IPS DF 6.9 (cell line): Measurements from ENCODE around the gene ARCN1.

Source experiments
- DNase-seq: peaks from one replicate; pipeline ENCODE4 v3.0.0-alpha.2; 2013; ENCODE audit warnings: low read depth, low spot score
- H3K27ac ChIP-seq: one replicate; pipeline ENCODE4 v1.5.1; 2013; ENCODE audit warnings: low read length, control low read depth
- H3K27me3 ChIP-seq: 2 replicates; pipeline ENCODE4 v1.6.1; 2013; ENCODE audit warnings: mild to moderate bottlenecking, low read length; ENCODE audit not compliant: control insufficient read depth, insufficient read depth
- H3K36me3 ChIP-seq: 2 replicates; pipeline ENCODE4 v1.6.1; 2013; ENCODE audit warnings: low read length; ENCODE audit not compliant: control insufficient read depth, insufficient read depth
- H3K4me1 ChIP-seq: 2 replicates; pipeline ENCODE4 v1.6.1; 2013; ENCODE audit warnings: low read length; ENCODE audit not compliant: control insufficient read depth, insufficient read depth
- H3K4me3 ChIP-seq: 2 replicates; pipeline ENCODE4 v1.5.1; 2013; ENCODE audit warnings: mild to moderate bottlenecking, low read length
- H3K9me3 ChIP-seq: 2 replicates; pipeline ENCODE4 v1.6.1; 2013; ENCODE audit warnings: low read length, inconsistent platforms; ENCODE audit not compliant: control insufficient read depth, insufficient read depth
- WGBS: extraction: QIAGEN DNeasy Blood & Tissue Kit; methylation state at CpG from one replicate; pipeline ENCODE4 v1.1.7; 2013; ENCODE audit warnings: mixed read lengths, missing lambda C conversion rate; ENCODE audit not compliant: insufficient read length, insufficient coverage; 5-methylcytosine and 5-hydroxymethylcytosine counted together

The ARCN1 gene

DNA sequence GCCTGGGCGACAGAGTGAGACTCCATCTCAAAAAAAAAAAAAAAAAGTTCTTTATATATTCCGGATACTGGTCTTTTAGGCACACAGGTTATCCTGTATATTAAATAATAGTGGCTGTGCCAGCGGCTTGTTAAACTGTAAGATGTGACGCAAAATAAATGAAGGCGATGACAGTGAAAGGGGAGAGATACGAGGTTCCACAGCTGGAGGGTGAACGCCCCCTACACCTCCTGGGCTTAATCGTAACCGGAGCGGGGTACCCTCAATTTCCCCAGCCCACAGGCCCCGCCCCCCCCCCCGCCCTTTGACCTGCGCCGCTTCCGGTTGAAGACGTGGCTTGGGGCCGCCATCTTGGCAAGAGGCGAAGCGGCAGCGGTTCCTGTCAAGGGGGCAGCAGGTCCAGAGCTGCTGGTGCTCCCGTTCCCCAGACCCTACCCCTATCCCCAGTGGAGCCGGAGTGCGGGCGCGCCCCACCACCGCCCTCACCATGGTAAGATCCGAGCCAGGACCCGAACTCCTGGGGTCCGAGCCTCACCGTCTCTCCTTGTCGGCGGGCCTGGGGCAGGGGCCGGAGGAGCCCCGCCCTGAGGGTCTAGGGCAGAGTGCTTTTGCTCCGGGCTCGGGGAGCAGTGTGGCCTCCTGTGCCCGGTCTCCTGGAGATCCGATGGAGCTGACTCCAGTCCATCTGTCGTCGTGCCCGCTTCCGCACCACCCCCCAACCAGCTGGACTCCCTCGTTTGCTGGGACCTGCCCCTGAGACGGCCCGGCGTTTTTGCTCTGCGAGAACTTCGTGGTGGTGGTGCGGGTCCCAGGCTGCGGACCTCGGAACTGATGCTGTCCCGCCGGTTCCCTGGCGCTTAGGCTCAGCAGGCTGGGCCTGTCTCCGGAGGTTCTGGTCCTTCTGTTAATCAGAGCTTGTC lies at the start of gene ARCN1:
Gene ARCN1, plus strand, starts transcription at position 349 of the 920 bp plus-strand sequence. Its CDS starts 139 bp downstream, at position 488.
- peak within 1 kb of the TSS; percentile 94 for H3K4me3 ChIP-seq
- no peaks in the 10 kb centered on the region for H3K4me1 ChIP-seq
- H3K27me3 ChIP-seq, result no peaks in the 10 kb centered on the region
- no peaks in the 10 kb centered on the region for H3K9me3 ChIP-seq
- no CpG with 5 or more reads among the region's 55 CpGs for WGBS
- DNase-seq, result peak; percentile 54
- no peaks in the 10 kb centered on the region for H3K36me3 ChIP-seq
- H3K27ac ChIP-seq, result no peak within 1 kb of the TSS

DNA sequence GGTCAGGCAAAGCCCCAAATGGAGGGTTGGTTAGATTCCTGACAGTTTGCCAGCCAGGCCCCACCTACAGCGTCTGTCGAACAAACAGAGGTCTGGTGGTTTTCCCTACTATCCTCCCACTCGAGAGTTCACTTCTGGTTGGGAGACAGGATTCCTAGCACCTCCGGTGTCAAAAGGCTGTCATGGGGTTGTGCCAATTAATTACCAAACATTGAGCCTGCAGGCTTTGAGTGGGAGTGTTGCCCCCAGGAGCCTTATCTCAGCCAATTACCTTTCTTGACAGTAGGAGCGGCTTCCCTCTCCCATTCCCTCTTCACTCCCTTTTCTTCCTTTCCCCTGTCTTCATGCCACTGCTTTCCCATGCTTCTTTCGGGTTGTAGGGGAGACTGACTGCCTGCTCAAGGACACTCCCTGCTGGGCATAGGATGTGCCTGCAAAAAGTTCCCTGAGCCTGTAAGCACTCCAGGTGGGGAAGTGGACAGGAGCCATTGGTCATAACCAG lies 49.6 kb upstream of the ARCN1 start:
- no CpG with 5 or more reads among the region's 6 CpGs for WGBS
- Histone ChIP-seq H3K9me3 (no peaks in the 10 kb centered on the region), H3K4me1 (no peaks in the 10 kb centered on the region), H3K27me3 (no peaks in the 10 kb centered on the region), H3K36me3 (peaks cover 23% of the 10 kb centered on the region), H3K4me3 (no peak overlapping the region), H3K27ac (no peak overlapping the region)
- DNase-seq, result no peak

DNA sequence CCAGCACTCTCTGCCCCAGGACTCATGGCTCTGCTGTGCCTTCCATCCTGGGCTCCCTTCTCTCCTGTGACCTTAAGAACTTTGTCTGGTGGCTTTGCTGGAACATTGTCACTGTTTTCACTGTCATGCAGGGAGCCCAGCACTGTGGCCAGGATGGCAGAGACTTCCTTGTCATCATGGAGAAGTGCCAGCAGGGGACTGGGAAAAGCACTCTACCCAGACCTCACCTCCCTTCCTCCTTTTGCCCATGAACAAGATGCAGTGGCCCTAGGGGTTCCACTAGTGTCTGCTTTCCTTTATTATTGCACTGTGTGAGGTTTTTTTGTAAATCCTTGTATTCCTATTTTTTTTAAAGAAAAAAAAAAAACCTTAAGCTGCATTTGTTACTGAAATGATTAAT lies 47.9 kb upstream of the ARCN1 start:
- no peaks in the 10 kb centered on the region for H3K9me3 ChIP-seq
- no peak overlapping the region for H3K27ac ChIP-seq
- peaks cover 2% of the 10 kb centered on the region; the same call in 1 of the 2 replicates for H3K4me1 ChIP-seq
- no peak overlapping the region for H3K4me3 ChIP-seq
- DNase-seq, result no peak
- H3K27me3 ChIP-seq, result no peaks in the 10 kb centered on the region
- peaks cover 22% of the 10 kb centered on the region for H3K36me3 ChIP-seq

DNA sequence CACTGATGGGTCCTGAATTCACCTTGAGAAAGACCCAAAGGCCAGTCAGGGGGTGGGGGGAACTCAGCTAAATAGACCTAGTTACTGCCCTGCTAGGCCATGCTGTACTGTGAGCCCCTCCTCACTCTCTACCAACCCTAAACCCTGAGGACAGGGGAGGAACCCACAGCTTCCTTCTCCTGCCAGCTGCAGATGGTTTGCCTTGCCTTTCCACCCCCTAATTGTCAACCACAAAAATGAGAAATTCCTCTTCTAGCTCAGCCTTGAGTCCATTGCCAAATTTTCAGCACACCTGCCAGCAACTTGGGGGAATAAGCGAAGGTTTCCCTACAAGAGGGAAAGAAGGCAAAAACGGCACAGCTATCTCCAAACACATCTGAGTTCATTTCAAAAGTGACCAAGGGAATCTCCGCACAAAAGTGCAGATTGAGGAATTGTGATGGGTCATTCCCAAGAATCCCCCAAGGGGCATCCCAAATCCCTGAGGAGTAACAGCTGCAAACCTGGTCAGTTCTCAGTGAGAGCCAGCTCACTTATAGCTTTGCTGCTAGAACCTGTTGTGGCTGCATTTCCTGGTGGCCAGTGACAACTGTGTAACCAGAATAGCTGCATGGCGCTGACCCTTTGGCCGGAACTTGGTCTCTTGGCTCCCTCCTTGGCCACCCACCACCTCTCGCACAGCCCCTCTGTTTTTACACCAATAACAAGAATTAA lies 47.3 kb upstream of the ARCN1 start:
- Histone ChIP-seq H3K4me3 (no peak overlapping the region), H3K27me3 (no peaks in the 10 kb centered on the region), H3K9me3 (no peaks in the 10 kb centered on the region), H3K36me3 (peaks cover 20% of the 10 kb centered on the region), H3K27ac (no peak overlapping the region), H3K4me1 (peaks cover 2% of the 10 kb centered on the region; the same call in 1 of the 2 replicates)
- DNase-seq, result no peak
- WGBS, result no CpG with 5 or more reads among the region's 6 CpGs

DNA sequence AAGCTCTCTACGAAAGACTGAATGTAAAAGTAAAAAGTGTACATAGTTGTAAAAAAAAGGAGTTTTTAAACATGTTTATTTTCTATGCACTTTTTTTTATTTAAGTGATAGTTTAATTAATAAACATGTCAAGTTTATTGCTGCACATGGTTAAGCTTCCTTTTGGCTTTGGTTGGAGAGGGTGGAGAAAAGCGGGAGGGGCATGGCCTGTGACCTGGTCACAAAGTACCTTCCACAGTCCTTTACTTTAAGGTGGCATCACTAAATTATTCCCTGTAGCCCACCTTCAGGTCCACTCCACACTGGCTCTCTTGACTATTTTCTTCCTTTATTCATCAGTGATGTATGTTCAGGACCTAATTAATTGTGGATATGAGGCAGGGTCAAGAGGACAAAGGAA lies 45.5 kb upstream of the ARCN1 start:
- Histone ChIP-seq H3K9me3 (no peaks in the 10 kb centered on the region), H3K27me3 (no peaks in the 10 kb centered on the region), H3K27ac (no peak overlapping the region), H3K36me3 (peaks cover 12% of the 10 kb centered on the region), H3K4me3 (no peak overlapping the region), H3K4me1 (peaks cover 2% of the 10 kb centered on the region; the same call in 1 of the 2 replicates)
- WGBS, result no CpG with 5 or more reads among the region's 2 CpGs
- DNase-seq, result no peak

DNA sequence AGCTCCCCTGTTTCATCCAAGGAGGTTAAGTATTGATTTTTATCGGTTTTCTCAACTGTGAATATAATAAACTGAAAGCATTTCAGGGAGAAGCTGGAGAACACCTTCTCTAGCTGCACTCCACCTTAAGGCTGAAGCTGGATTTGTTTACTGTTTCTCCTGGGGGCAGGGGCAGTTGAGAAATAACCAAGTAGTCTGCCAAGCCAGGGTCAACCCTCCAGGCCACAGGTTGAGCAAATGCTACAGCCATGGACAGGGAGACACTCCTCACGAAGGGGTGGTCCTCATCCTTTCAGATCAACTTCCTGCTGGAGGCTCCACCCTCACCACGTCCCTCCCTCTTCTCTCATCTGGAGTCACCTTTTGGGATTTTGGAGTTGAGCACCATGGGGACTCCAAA lies 45.1 kb upstream of the ARCN1 start, which contains the start of gene TTC36:
Gene TTC36, plus strand, starts transcription at position 366 of the 400 bp plus-strand sequence. Its CDS starts 21 bp downstream, at position 387.
- H3K4me3 ChIP-seq, result no peak within 1 kb of the TSS
- no CpG with 5 or more reads among the region's 3 CpGs for WGBS
- H3K27me3 ChIP-seq, result no peaks in the 10 kb centered on the region
- H3K27ac ChIP-seq, result no peak within 1 kb of the TSS
- H3K36me3 ChIP-seq, result peaks cover 8% of the 10 kb centered on the region
- DNase-seq, result no peak
- no peaks in the 10 kb centered on the region for H3K9me3 ChIP-seq
- peaks cover 3% of the 10 kb centered on the region for H3K4me1 ChIP-seq

DNA sequence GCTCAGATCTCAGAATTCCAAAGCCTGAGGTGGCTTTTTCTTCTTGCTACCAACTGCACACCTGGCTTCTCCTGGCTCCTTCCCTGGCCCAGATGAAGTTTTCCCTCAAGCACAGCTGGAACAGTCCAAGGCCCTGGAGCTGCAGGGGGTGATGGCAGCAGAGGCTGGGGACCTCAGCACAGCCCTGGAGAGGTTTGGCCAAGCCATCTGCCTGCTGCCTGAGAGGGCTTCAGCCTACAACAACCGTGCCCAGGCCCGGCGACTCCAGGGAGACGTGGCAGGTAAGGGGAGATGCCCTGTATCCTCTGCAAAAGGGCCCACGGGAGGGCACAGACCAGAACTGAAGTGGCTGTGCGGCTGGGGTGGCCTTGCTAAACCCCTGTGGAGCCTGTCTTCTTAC lies 43.7 kb upstream of the ARCN1 start:
- Histone ChIP-seq H3K36me3 (peaks cover 7% of the 10 kb centered on the region), H3K4me1 (peaks cover 3% of the 10 kb centered on the region), H3K4me3 (no peak overlapping the region), H3K9me3 (no peaks in the 10 kb centered on the region), H3K27ac (no peak overlapping the region), H3K27me3 (no peaks in the 10 kb centered on the region)
- no peak for DNase-seq
- no CpG with 5 or more reads among the region's 6 CpGs for WGBS

DNA sequence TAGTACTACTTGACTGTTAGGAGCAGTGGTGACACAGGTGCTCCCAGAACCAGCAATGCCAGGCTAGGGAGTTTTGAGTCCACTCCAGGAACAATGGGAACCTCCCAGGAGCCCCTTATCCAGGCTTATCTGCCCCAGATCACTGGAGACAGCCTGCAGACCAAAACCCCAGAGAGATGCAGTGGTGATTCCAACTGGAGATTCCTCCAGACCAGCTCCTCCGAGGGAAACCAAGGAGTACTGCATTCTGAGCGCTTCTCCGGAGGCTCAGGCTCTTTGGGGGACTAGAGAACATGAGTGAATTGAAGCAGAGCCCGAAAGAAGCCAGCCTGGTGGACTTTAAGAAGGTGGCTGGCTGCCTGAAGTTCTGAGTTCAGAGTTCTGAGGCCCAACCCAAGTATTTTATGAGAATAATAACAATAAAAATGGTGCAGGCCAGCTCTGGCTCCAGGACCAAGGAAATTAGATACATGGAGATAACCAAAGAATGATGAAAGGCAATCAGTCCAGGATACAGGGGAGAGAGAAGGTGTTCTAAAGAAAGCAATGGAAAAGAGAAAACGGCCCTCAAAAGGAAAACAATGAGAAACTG lies 42.5 kb upstream of the ARCN1 start:
- Histone ChIP-seq H3K36me3 (peaks cover 5% of the 10 kb centered on the region; the same call in 1 of the 2 replicates), H3K4me3 (no peak overlapping the region), H3K27ac (no peak overlapping the region), H3K27me3 (no peaks in the 10 kb centered on the region), H3K4me1 (peaks cover 3% of the 10 kb centered on the region), H3K9me3 (no peaks in the 10 kb centered on the region)
- no peak for DNase-seq
- no CpG with 5 or more reads among the region's 5 CpGs for WGBS

DNA sequence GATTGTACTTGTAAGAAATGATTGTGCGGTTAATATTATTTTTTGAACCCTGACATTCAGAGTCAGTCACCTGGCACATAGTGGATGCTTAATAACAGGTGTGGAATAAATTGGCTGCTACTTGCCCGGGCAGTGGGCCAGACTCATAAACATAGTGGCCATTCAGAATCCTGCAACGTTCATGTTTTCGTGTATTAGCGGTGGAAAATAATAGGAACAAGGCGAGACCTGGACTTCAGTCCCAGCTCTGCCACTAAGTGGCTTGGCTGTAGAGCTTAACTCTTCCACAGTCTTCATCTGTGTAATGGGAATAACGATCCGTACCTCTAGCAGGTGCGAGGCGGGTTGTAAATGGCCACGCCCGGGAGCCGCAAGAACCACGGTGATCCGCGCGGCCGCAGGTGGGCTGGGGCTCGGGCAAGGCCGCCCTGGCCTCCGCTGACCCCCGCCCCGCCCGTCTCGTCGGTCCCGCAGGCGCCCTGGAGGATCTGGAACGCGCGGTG lies 42.0 kb upstream of the ARCN1 start:
- WGBS, result no CpG with 5 or more reads among the region's 31 CpGs
- H3K27ac ChIP-seq, result no peak overlapping the region

More for the DNA sequence above, 42.0 kb upstream of the ARCN1 start:
- Histone ChIP-seq H3K27me3 (no peaks in the 10 kb centered on the region), H3K4me3 (peak overlapping the region; percentile 63), H3K4me1 (peaks cover 3% of the 10 kb centered on the region), H3K36me3 (no peaks in the 10 kb centered on the region; the same call in 1 of the 2 replicates), H3K9me3 (no peaks in the 10 kb centered on the region)
- DNase-seq, result no peak
